Tibial nerve (tissue), 4 donors: ENCODE measurements around the gene ROR1.

Source experiments
- CTCF ChIP-seq, 5 experiments: fragments of 200-600 bp in 3 of 5; fragments of 450-650 bp in 2 of 5; sonication (generic) in 3 of 5; IDR thresholded peaks; one replicate each; pipeline ENCODE4 v1.5.1; 2016 to 2019; ENCODE audit warnings: antibody characterized with exemption in 5 of 5, mild to moderate bottlenecking in 3 of 5, moderate library complexity in 2 of 5
- EP300 ChIP-seq, 2 donors: sonication (generic); formaldehyde crosslinking; IDR thresholded peaks; one replicate each; pipeline ENCODE4 v1.6.1; 2017; ENCODE audit warnings: antibody characterized with exemption in 2 of 2, mild to moderate bottlenecking in 1 of 2
- POLR2A ChIP-seq, 2 donors: fragments of 450-650 bp; IDR thresholded peaks; one replicate each; pipeline ENCODE4 v1.6.1; 2017; ENCODE audit warnings: antibody characterized with exemption in 2 of 2, mild to moderate bottlenecking in 2 of 2, moderate library complexity in 2 of 2

GRCh38 chr1:64043976-64044375 is 270.2 kb downstream of the ROR1 start:
- TF ChIP-seq POLR2A (IDR thresholded peaks at IDR 0.05), result no peak
- no peak for TF ChIP-seq CTCF (IDR thresholded peaks at IDR 0.05)
- TF ChIP-seq EP300 (IDR thresholded peaks at IDR 0.05), result peak in 1 of 2 donors; percentile 13
